ENCODE data around the gene MGMT. TPM values are rescaled to one million over a fixed set of nuclear protein-coding genes. Genes with fewer than 3 reads are reported as not detected.

Gene MGMT
- total RNA-seq, 1 donor from 2014 or later: 20.8 TPM

GRCh38 chr10:129807211-129807610 is 340.2 kb downstream of the MGMT start:
- Mint-ChIP-seq H3K4me3 (ENCODE audit: unreplicated experiment) (no peak overlapping the region), H3K4me1 (ENCODE audit: unreplicated experiment) (no peaks in the 10 kb centered on the region), H3K27ac (ENCODE audit: unreplicated experiment) (no peak overlapping the region), H3K9me3 (ENCODE audit: unreplicated experiment) (peaks cover 34% of the 10 kb centered on the region), H3K27me3 (ENCODE audit: unreplicated experiment) (no peaks in the 10 kb centered on the region), H3K36me3 (ENCODE audit: unreplicated experiment) (no peaks in the 10 kb centered on the region)
- no peak for DNase-seq (ENCODE audit: extremely low spot score, unreplicated experiment)
- TF ChIP-seq CTCF (IDR thresholded peaks at IDR 0.05): no peak

GRCh38 chr10:129808092-129808983 is 341.3 kb downstream of the MGMT start:
- Mint-ChIP-seq H3K36me3 (ENCODE audit: unreplicated experiment) (no peaks in the 10 kb centered on the region), H3K4me1 (ENCODE audit: unreplicated experiment) (no peaks in the 10 kb centered on the region), H3K27ac (ENCODE audit: unreplicated experiment) (no peak overlapping the region), H3K9me3 (ENCODE audit: unreplicated experiment) (peaks cover 34% of the 10 kb centered on the region), H3K27me3 (ENCODE audit: unreplicated experiment) (no peaks in the 10 kb centered on the region), H3K4me3 (ENCODE audit: unreplicated experiment) (no peak overlapping the region)
- no peak for TF ChIP-seq CTCF (IDR thresholded peaks at IDR 0.05)
- DNase-seq (ENCODE audit: extremely low spot score, unreplicated experiment): no peak

DNA sequence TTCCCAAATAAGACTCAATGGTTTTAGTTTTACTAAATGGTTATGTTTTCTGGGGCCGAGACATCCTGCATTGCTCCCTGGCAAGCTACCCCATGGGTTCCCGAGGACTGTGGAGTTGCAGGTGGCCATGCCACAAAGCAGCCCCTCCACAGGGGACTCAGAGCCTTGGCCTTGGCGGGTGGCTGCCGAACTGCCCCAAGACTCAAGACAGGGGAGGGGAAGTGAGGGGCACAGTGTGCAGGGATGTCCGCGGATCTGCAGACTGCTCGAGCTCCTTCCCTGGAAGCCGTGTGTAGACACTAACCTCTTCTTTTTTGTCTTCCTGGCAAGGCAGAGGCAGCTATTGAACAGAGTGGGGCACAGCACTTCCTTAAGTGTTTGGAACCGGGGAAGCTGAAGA is 342.4 kb downstream of the MGMT start:
- TF ChIP-seq CTCF (IDR thresholded peaks at IDR 0.05): no peak
- Mint-ChIP-seq H3K27me3 (ENCODE audit: unreplicated experiment) (no peaks in the 10 kb centered on the region), H3K4me1 (ENCODE audit: unreplicated experiment) (no peaks in the 10 kb centered on the region), H3K27ac (ENCODE audit: unreplicated experiment) (no peak overlapping the region), H3K36me3 (ENCODE audit: unreplicated experiment) (no peaks in the 10 kb centered on the region), H3K9me3 (ENCODE audit: unreplicated experiment) (peaks cover 29% of the 10 kb centered on the region), H3K4me3 (ENCODE audit: unreplicated experiment) (no peak overlapping the region)
- DNase-seq (ENCODE audit: extremely low spot score, unreplicated experiment): no peak

GRCh38 chr10:129809841-129810240 is 342.8 kb downstream of the MGMT start:
- Mint-ChIP-seq H3K27ac (ENCODE audit: unreplicated experiment) (no peak overlapping the region), H3K27me3 (ENCODE audit: unreplicated experiment) (no peaks in the 10 kb centered on the region), H3K4me1 (ENCODE audit: unreplicated experiment) (no peaks in the 10 kb centered on the region), H3K9me3 (ENCODE audit: unreplicated experiment) (peaks cover 28% of the 10 kb centered on the region), H3K36me3 (ENCODE audit: unreplicated experiment) (no peaks in the 10 kb centered on the region), H3K4me3 (ENCODE audit: unreplicated experiment) (no peak overlapping the region)
- no peak for DNase-seq (ENCODE audit: extremely low spot score, unreplicated experiment)
- TF ChIP-seq CTCF (IDR thresholded peaks at IDR 0.05): no peak

- Mint-ChIP-seq H3K36me3 (ENCODE audit: unreplicated experiment) (no peaks in the 10 kb centered on the region), H3K27ac (ENCODE audit: unreplicated experiment) (no peak overlapping the region), H3K4me3 (ENCODE audit: unreplicated experiment) (no peak overlapping the region), H3K9me3 (ENCODE audit: unreplicated experiment) (peaks cover 33% of the 10 kb centered on the region), H3K4me1 (ENCODE audit: unreplicated experiment) (no peaks in the 10 kb centered on the region), H3K27me3 (ENCODE audit: unreplicated experiment) (no peaks in the 10 kb centered on the region)
- TF ChIP-seq CTCF (IDR thresholded peaks at IDR 0.05): no peak
- DNase-seq (ENCODE audit: extremely low spot score, unreplicated experiment): no peak
Measured at GRCh38 chr10:129811208-129811607, 344.2 kb downstream of the MGMT start.
